HG03025 (cell line): Measurements from ENCODE around the gene CEP41.
A peak's percentile ranks its signal among the peaks of the same experiment; 100 is the strongest.

Experiments used
- ATAC-seq: cut with Tn5 transposase; IDR thresholded peaks from one replicate; pipeline ENCODE4 v1.9.1; 2021; ENCODE audit warnings: mild to moderate bottlenecking, moderate library complexity; ENCODE audit not compliant: unreplicated experiment, low FRiP score

CEP41 gene, protein sequence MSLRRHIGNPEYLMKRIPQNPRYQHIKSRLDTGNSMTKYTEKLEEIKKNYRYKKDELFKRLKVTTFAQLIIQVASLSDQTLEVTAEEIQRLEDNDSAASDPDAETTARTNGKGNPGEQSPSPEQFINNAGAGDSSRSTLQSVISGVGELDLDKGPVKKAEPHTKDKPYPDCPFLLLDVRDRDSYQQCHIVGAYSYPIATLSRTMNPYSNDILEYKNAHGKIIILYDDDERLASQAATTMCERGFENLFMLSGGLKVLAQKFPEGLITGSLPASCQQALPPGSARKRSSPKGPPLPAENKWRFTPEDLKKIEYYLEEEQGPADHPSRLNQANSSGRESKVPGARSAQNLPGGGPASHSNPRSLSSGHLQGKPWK

DNA sequence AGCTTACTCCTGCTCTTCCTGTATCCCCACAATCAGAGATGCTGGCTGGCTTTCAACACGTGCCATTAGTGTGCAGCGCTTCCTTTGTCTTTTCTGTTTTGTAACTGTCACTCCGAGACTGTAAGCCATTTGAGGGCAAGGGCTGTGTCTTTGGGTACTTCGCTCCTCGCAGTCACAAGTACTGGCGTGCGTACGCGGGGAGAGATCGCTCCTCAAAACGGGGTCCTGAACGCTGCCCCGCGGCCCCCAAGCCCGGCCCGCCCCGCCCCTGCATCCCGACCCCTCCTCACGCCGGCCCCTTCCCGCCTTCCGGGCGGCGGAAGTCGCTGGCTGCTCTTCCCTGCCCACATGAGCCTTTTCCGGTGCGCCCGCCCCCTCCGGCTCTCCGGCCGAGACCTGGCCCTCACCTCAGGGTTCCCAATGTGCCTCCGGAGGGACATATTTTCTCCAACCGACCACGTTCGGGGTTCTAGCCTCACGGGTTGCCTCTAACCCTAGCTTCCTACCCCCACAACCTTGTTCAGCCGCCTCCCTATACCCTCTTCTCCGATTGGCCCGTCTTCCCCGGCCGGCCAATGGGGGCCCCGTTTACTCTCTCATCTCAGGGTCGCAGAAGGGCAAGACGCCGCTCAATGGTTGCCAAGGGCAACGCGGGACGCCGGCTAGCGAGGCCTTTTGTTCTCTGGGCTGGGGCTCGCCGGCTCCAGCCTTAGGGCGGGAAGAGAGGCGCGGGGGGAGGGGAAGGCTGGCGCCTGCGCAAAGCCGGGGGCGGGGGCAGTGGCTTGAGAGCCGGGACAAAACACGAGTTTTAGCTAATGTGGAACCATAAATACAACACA is at the start of gene CEP41:
TSS of gene CEP41 (minus strand) at position 490 of the 839 bp plus-strand sequence. CDS start at position 440, 50 bp downstream.
- ATAC-seq = peak; percentile 96

GRCh38 chr7:130490311-130490791 is 49.5 kb upstream of the CEP41 start:
- no peak for ATAC-seq

DNA sequence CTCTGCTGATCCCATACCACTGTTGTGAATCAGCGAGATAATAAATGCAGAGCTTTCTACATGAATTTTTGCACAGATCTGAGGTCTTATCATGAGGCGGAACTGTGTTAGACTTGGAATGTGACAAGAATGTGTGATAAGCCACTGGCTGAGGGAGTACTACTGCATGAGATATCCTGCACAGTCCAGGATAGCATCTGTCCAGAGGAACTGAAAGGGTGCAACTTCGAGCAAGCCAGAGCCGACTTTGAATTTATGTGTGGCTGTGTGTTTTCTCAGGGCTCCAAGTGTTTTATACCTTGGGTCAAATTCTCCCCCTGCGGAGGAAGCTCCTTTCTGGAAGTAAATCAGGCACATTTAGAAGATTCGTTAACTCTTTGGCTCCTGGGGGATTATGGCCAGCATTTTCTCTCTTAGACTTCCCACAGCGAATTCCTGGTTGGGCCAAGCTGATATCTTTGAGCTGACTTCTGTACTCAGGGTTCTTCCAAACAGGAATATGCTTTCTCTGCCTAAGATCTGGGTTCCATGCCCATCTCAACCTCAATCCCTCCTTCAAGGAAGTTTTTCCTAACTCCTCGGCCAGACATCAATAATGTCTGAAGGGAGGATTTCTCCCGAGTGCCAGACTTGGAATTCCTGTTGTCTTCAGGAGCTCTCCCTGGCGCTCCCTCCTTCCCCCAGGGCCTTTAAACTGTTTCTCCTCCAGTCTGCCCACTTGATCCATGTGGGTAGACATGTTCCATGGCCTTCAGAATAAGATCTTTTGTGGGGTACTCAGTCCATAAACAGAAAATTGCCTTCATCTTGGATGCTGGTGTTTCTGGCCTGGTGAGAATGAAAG is 48.5 kb upstream of the CEP41 start:
- ATAC-seq = no peak

GRCh38 chr7:130488392-130489139 is 47.8 kb upstream of the CEP41 start:
- ATAC-seq = no peak

GRCh38 chr7:130486954-130487436 is 46.2 kb upstream of the CEP41 start:
- no peak for ATAC-seq

DNA sequence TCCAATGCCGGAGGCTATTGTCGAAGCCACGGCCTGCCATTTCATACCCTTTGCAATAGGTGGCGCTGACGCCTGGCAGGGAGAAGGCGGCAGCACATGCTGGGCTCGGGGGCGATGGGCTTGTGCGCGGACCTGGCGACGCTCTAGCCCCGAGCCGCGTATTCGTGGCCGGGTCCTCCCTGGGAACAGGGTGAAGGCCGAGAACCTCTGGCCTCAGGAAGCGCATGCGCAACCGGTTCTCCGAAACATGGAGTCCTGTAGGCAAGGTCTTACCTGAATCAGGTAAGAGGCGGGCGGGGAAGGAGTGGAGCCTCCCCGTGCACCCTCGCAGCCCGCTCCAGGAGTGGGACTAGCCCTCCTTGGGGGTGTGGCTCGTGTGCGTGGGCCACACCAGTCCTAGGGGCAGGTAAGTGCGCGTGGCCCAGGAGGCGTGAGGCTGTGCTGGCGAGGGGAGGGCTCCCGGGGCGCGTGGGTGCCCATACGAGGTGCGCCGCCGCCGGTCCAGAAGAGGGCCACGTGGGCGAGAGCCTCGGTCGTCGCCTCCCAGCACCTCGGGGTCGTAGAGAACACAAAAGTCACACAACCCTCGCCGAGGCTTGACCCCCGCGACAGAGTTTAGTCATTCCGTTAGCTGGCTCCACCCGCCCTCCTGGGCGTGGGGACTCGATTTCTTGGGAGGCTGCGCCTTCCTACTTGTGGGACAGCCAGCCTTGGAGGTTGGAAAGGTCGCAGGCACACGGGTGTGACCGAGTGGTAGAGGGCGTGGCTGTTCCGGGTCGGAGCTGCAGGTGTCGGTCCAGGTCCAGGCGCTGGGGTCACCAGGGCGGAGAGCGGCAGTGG is 45.5 kb upstream of the CEP41 start:
- ATAC-seq = no peak

GRCh38 chr7:130485734-130486113 is 44.9 kb upstream of the CEP41 start:
- ATAC-seq = no peak

GRCh38 chr7:130483031-130483430 is 42.2 kb upstream of the CEP41 start:
- ATAC-seq = no peak

DNA sequence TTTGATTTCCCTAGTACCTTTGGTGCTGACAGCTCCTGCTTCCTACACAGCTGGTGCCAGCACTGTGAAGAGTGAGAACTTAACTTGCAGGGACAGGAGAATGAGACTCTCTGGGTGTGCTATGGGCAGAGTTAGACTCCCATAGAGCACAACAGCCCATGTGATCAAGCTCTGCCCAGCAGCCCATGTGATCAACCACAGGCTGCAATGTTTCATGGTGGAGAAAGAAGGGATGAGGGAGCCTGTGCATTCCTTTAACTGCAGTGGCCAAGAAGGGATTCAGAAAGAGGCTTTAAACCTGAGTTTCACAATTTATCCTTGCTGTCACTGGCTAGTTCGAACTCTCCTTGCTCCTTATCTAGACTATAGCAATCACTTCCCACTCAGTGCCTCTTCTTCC is 41.1 kb upstream of the CEP41 start:
- ATAC-seq = no peak

GRCh38 chr7:130479716-130480400 is 39.0 kb upstream of the CEP41 start:
- no peak for ATAC-seq

GRCh38 chr7:130478991-130479390 is 38.2 kb upstream of the CEP41 start:
- ATAC-seq = no peak

- ATAC-seq = peak; percentile 82
Observed at GRCh38 chr7:130476297-130477150, 35.7 kb upstream of the CEP41 start.

DNA sequence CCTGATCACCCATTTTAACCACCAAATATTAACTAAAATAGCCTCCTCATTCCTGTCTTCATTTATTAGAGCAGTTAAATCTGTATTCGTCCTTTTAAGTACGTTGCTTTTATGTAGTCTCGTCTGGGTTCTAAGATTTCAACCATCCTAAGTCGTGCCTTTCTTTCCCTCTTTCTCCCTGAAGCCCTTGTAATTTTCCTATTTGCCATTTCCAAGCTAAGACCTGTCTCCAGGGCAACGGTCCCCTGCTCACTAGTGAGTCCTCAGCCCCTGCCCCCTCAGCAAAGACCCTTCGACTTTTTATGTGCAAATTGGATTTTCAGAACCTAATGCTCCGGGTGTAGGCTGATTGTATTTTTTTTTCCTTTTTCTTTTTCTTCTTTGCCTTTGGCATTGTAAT is 35.0 kb upstream of the CEP41 start:
- no peak for ATAC-seq

DNA sequence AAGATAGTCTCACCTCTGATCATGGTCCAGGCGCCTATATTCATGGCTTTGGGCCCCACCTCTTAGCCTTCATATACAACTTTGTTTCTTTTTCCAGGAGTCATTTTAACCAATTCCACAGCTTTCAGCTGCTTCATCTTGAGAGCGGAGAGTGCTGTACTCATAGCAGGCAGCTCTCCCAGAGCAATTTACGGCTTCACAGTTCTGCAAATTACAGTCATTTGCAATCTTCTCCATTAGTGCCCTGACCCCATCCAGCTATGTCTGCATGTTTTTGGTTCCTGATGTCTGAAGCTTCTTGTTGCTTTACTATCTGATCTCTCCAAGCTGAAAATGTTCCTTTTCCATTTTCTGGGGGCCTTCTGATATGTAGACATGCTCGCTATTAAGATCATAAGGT is 33.1 kb upstream of the CEP41 start:
- no peak for ATAC-seq

DNA sequence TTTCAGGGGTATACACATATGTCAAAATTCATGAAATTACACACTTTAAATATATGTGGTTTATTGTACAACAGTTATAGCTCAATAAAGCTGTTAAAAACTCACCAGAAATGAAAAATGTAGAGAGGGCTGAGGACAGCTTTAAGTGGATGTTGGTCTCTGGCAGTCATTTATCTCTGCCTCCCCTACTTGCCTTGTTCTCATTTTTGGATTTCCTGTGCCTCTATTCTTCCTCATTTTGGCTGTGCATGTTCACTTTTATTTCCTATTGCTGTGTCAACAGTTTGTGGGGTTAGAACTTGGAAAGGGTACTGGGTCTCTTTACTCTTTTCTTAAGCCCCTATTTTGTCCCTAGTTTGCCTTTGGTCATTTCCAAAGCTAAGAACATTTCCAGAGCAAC is 32.5 kb upstream of the CEP41 start:
- ATAC-seq = no peak

DNA sequence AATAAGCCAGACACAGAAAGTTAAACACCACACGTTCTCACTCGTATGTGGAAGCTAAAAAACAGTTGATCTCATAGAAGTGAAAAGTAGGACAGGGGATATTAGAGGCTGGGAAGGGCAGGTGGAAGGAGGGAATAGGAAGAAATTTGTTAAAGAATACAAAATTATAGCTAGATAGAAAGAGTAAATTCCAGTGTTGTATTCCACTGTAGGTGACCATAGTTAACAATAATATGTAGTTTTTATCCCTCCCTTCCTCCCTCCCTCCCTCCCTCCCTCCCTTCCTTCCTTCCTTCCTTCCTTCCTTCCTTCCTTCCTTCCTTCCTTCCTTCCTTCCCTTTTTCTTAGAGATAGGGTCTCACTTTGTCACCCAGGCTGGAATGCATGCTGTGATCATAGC is 31.2 kb upstream of the CEP41 start:
- ATAC-seq = no peak

GRCh38 chr7:130468612-130469011 is 27.8 kb upstream of the CEP41 start:
- ATAC-seq = no peak
